HEK293T (cell line): Measurements from ENCODE around the gene PANX2.

Experiments
- ARNT ChIP-seq: fragments of 450-650 bp; IDR thresholded peaks from 2 replicates; pipeline ENCODE4 v1.6.1; 2017; ENCODE audit warnings: mild to moderate bottlenecking
- CTBP1 ChIP-seq: fragments of 450-650 bp; IDR thresholded peaks from 2 replicates; pipeline ENCODE4 v1.6.1; 2016; ENCODE audit warnings: borderline replicate concordance
- FOXA1 ChIP-seq: fragments of 450-650 bp; IDR thresholded peaks from 2 replicates; pipeline ENCODE4 v1.6.1; 2016; ENCODE audit warnings: mild to moderate bottlenecking
- FOXK2 ChIP-seq: fragments of 450-650 bp; IDR thresholded peaks from 2 replicates; pipeline ENCODE4 v1.6.1; 2016; ENCODE audit warnings: mild to moderate bottlenecking
- FOXM1 ChIP-seq: fragments of 450-650 bp; IDR thresholded peaks from 2 replicates; pipeline ENCODE4 v1.6.1; 2017; ENCODE audit warnings: mild to moderate bottlenecking, borderline replicate concordance
- HDGF ChIP-seq: fragments of 450-650 bp; IDR thresholded peaks from 2 replicates; pipeline ENCODE4 v1.6.1; 2017; ENCODE audit warnings: antibody characterized with exemption, borderline replicate concordance
- LEF1 ChIP-seq: fragments of 450-650 bp; IDR thresholded peaks from 2 replicates; pipeline ENCODE4 v1.6.1; 2017; ENCODE audit warnings: mild to moderate bottlenecking, borderline replicate concordance
- SP1 ChIP-seq: fragments of 450-650 bp; IDR thresholded peaks from 2 replicates; pipeline ENCODE4 v1.6.1; 2017
- SUZ12 ChIP-seq: fragments of 450-650 bp; IDR thresholded peaks from 2 replicates; pipeline ENCODE4 v1.6.1; 2016; ENCODE audit warnings: mild to moderate bottlenecking
- TARDBP ChIP-seq: fragments of 450-650 bp; IDR thresholded peaks from 2 replicates; pipeline ENCODE4 v1.6.1; 2016
- ZNF384 ChIP-seq: fragments of 450-650 bp; IDR thresholded peaks from 2 replicates; pipeline ENCODE4 v1.6.1; 2016

DNA sequence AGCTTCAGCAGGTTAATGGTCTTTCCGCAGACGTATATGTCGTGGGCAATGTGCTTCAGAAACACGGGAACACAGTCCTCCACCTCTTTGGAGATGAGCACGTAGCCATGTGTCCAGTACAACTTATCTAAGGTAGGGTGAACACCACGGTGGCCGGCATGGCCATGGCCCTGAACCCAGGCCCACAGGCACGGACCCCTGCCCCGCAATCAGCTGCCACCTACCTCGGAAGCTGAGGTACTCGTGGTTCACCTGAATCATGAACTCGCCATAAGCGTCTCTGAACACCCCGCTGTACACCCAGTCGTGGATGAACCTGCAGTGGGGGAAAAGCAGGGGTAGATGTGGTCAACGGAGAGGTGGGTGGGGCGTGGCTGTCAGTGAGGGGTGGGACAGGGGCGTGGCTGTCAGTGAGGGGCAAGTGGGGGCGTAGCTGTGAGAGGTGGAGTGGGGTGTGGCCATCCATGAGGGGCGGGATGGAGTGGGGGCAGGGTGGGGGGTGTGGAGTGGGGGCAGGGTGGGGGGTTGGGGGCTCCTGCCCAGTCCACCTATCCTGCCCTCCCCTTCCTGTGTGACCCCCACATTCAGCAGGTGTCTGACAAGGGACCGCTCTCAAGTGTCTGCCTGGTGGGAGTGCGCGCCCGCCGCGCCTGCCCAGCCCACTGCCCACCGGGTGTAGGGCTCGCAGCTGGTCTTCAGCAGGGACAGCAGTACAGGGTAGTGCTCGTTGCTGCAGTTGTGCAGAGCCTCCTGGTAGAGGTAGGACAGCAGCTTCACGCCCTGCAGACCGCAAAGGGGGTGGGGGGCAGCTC is 55.7 kb downstream of the PANX2 start:
- no peak for TF ChIP-seq FOXK2
- no peak for TF ChIP-seq TARDBP
- TF ChIP-seq FOXM1, result no peak
- no peak for TF ChIP-seq LEF1
- no peak for TF ChIP-seq FOXA1
- TF ChIP-seq SP1, result no peak
- no peak for TF ChIP-seq ARNT
- TF ChIP-seq SUZ12, result no peak
- no peak for TF ChIP-seq HDGF
- no peak for TF ChIP-seq ZNF384
- no peak for TF ChIP-seq CTBP1
